Transverse colon (tissue), 3 donors: ENCODE results near the gene MYH15.

ENCODE experiments used
- CTCF ChIP-seq, 5 experiments: fragments of 200-600 bp in 3 of 5; fragments of 450-650 bp in 2 of 5; sonication (generic) in 3 of 5; IDR thresholded peaks; 1 replicate in 2 of 5; 2 replicates in 3 of 5; pipeline ENCODE4 v1.5.1; 2016 to 2017; ENCODE audit warnings: antibody characterized with exemption in 5 of 5, inconsistent platforms in 3 of 5, mild to moderate bottlenecking in 2 of 5, moderate library complexity in 1 of 5
- POLR2A ChIP-seq: fragments of 450-650 bp; IDR thresholded peaks from one replicate; pipeline ENCODE4 v1.6.1; 2016; ENCODE audit warnings: antibody characterized with exemption, mild to moderate bottlenecking, moderate library complexity

GRCh38 chr3:108528459-108529252, 18.3 kb upstream of the MYH15 start:
- no peak for TF ChIP-seq CTCF (IDR thresholded peaks at IDR 0.05)
- no peak for TF ChIP-seq POLR2A
